H1 (cell line): ENCODE data around the gene COL21A1. TPM values are rescaled to one million over a fixed set of nuclear protein-coding genes. Genes with fewer than 3 reads are reported as not detected.

Experiments used
- CTCF ChIA-PET: fragments of 300-600 bp; sonication (Branson Sonifier 250); formaldehyde crosslinking; loops from one replicate; lab custom pipeline; 2021; ENCODE audit not compliant: partially characterized antibody; lab: Charles Lee
- POLR2A ChIA-PET: fragments of 300-600 bp; sonication (Branson Sonifier 250); formaldehyde crosslinking; loops from one replicate; lab custom pipeline; 2021; ENCODE audit warnings: inconsistent platforms; ENCODE audit not compliant: partially characterized antibody; lab: Charles Lee
- DNase-seq, 2 experiments: peaks; one replicate each; pipeline versions ENCODE4 v3.0.0 to v3.0.0-alpha.2; 2010 to 2022; ENCODE audit warnings: low spot score in 2 of 2, low read depth in 1 of 2, mixed read lengths in 1 of 2
- FAIRE-seq: peaks from 2 replicates; lab custom pipeline; 2011; peaks lifted over from hg19 to GRCh38; lab: Jason Lieb, UNC
- H2AFZ ChIP-seq: 2 replicates; pipeline ENCODE4 v1.8.1; 2012; ENCODE audit warnings: low read length, inconsistent platforms
- H2AK5ac ChIP-seq: 2 replicates; pipeline ENCODE4 v1.6.1; 2013; ENCODE audit warnings: low read depth, low read length
- H2BK120ac ChIP-seq: replicated peaks from 2 replicates; pipeline ENCODE3; 2013; ENCODE audit warnings: low read depth, low read length, inconsistent platforms
- H2BK12ac ChIP-seq: 2 replicates; pipeline ENCODE4 v1.6.1; 2013; ENCODE audit warnings: low read depth, low read length
- H2BK15ac ChIP-seq: 2 replicates; pipeline ENCODE4 v1.6.1; 2013; ENCODE audit warnings: low read length
- H2BK20ac ChIP-seq: 2 replicates; pipeline ENCODE4 v1.6.1; 2013; ENCODE audit warnings: low read length
- H2BK5ac ChIP-seq: 2 replicates; pipeline ENCODE4 v1.6.1; 2013; ENCODE audit warnings: low read depth, low read length
- H3K14ac ChIP-seq: 2 replicates; pipeline ENCODE4 v1.6.1; 2013; ENCODE audit warnings: inconsistent platforms; ENCODE audit not compliant: insufficient read length
- H3K18ac ChIP-seq: 2 replicates; pipeline ENCODE4 v1.6.1; 2013; ENCODE audit warnings: low read length; ENCODE audit errors: extremely low read depth
- H3K23ac ChIP-seq: 2 replicates; pipeline ENCODE4 v1.6.1; 2013; ENCODE audit warnings: inconsistent platforms; ENCODE audit not compliant: insufficient read length
- H3K23me2 ChIP-seq: 2 replicates; pipeline ENCODE4 v1.6.1; 2013; ENCODE audit warnings: low read depth, low read length
- H3K27ac ChIP-seq: 2 replicates; pipeline ENCODE4 v1.6.1; 2011; ENCODE audit warnings: low read depth, low read length, inconsistent platforms
- H3K27me3 ChIP-seq, 4 experiments: replicated peaks in 1 of 4; 1 replicate in 1 of 4; 2 replicates in 3 of 4; pipeline versions ENCODE4 v1.6.1 to v1.8.1; 2011 to 2013; ENCODE audit warnings: low read length in 3 of 4, mild to moderate bottlenecking in 3 of 4, inconsistent platforms in 2 of 4, mixed read lengths in 2 of 4, moderate library complexity in 1 of 4; ENCODE audit not compliant: control insufficient read depth in 3 of 4, insufficient read depth in 3 of 4; ENCODE audit errors: extremely low read depth in 1 of 4
- H3K36me3 ChIP-seq, 4 experiments: 2 replicates each; pipeline versions ENCODE4 v1.6.1 to v1.8.1; 2011 to 2013; ENCODE audit warnings: mild to moderate bottlenecking in 4 of 4, low read length in 3 of 4, moderate library complexity in 2 of 4, control low read depth in 1 of 4, inconsistent platforms in 1 of 4; ENCODE audit not compliant: insufficient read depth in 4 of 4, control insufficient read depth in 2 of 4
- H3K4ac ChIP-seq: replicated peaks from 2 replicates; pipeline ENCODE3; 2013; ENCODE audit warnings: low read length, low read depth, mixed read lengths, inconsistent platforms; ENCODE audit not compliant: insufficient read length
- H3K4me1 ChIP-seq, 4 experiments: replicated peaks in 1 of 4; 1 replicate in 1 of 4; 2 replicates in 3 of 4; pipeline versions ENCODE4 v1.6.1 to v1.8.1; 2011 to 2013; ENCODE audit warnings: low read length in 3 of 4, inconsistent platforms in 2 of 4, mixed read lengths in 1 of 4; ENCODE audit not compliant: insufficient read depth in 4 of 4, control insufficient read depth in 3 of 4
- H3K4me2 ChIP-seq, 2 experiments: 2 replicates each; pipeline versions ENCODE4 v1.6.1 to v1.8.1; 2011 to 2013; ENCODE audit warnings: low read depth in 2 of 2, low read length in 2 of 2, control low read depth in 1 of 2, inconsistent platforms in 1 of 2, mild to moderate bottlenecking in 1 of 2; ENCODE audit not compliant: insufficient read depth in 1 of 2
- H3K4me3 ChIP-seq, 4 experiments: fragments of 200-600, 300-600 bp in 1 of 4; sonication (generic), shearing (Covaris generic), sonication (Bioruptor Twin) in 1 of 4; 2 replicates each; pipeline versions ENCODE4 v1.5.1 to v1.8.1; 2011 to 2016; ENCODE audit warnings: low read length in 4 of 4, low read depth in 3 of 4, control low read depth in 2 of 4, inconsistent platforms in 2 of 4, mild to moderate bottlenecking in 2 of 4, mixed read lengths in 1 of 4, moderate library complexity in 1 of 4; ENCODE audit not compliant: insufficient read depth in 2 of 4; ENCODE audit errors: extremely low read depth in 1 of 4
- H3K56ac ChIP-seq: replicated peaks from 2 replicates; pipeline ENCODE3; 2013; ENCODE audit warnings: low read depth, mild to moderate bottlenecking, mixed read lengths, low read length, inconsistent platforms; ENCODE audit not compliant: insufficient read length
- H3K79me1 ChIP-seq: 2 replicates; pipeline ENCODE4 v1.6.1; 2013; ENCODE audit warnings: low read depth, low read length, control low read depth
- H3K79me2 ChIP-seq, 2 experiments: 2 replicates each; pipeline versions ENCODE4 v1.6.1 to v1.8.1; 2012 to 2013; ENCODE audit warnings: low read length in 2 of 2, mild to moderate bottlenecking in 2 of 2, inconsistent platforms in 1 of 2; ENCODE audit not compliant: insufficient read depth in 2 of 2, control insufficient read depth in 1 of 2
- H3K9ac ChIP-seq, 4 experiments: replicated peaks in 1 of 4; 1 replicate in 1 of 4; 2 replicates in 3 of 4; pipeline versions ENCODE4 v1.6.1 to v1.8.1; 2011 to 2013; ENCODE audit warnings: low read depth in 3 of 4, low read length in 3 of 4, control low read depth in 2 of 4, mild to moderate bottlenecking in 2 of 4, moderate library complexity in 2 of 4, inconsistent platforms in 1 of 4; ENCODE audit errors: extremely low read depth in 1 of 4
- H3K9me3 ChIP-seq, 2 experiments: 2 replicates each; pipeline versions ENCODE4 v1.6.1 to v1.8.1; 2012 to 2013; ENCODE audit warnings: mild to moderate bottlenecking in 2 of 2, moderate library complexity in 2 of 2, control low read depth in 1 of 2, inconsistent platforms in 1 of 2, low read depth in 1 of 2, low read length in 1 of 2, mixed read lengths in 1 of 2; ENCODE audit not compliant: insufficient read depth in 2 of 2
- H4K20me1 ChIP-seq, 2 experiments: replicated peaks in 1 of 2; 2 replicates each; pipeline versions ENCODE3 to v1.8.1; 2011 to 2013; ENCODE audit warnings: inconsistent platforms in 2 of 2, low read length in 2 of 2, mild to moderate bottlenecking in 1 of 2; ENCODE audit not compliant: insufficient read depth in 2 of 2, control insufficient read depth in 1 of 2
- H4K5ac ChIP-seq: 2 replicates; pipeline ENCODE4 v1.6.1; 2013; ENCODE audit warnings: low read length, low read depth, mixed read lengths, inconsistent platforms; ENCODE audit not compliant: insufficient read length
- H4K8ac ChIP-seq: 2 replicates; pipeline ENCODE4 v1.8.0; 2013; ENCODE audit warnings: mild to moderate bottlenecking, moderate library complexity, low read length, inconsistent platforms; ENCODE audit not compliant: insufficient read depth; ENCODE audit errors: extremely low read depth
- H4K91ac ChIP-seq: replicated peaks from 2 replicates; pipeline ENCODE3; 2013; ENCODE audit warnings: low read length, mixed read lengths, inconsistent platforms; ENCODE audit not compliant: insufficient read length
- CBX5 ChIP-seq: fragments of 300-800, 300-1000 bp; sonication (generic); IDR thresholded peaks from 2 replicates; pipeline ENCODE4 v1.7.1; 2016; ENCODE audit warnings: antibody characterized with exemption, low read length, low read depth
- JUN ChIP-seq: IDR thresholded peaks from 2 replicates; pipeline ENCODE4 v1.6.1; 2011; ENCODE audit warnings: low read depth, mild to moderate bottlenecking, improper control_type of control experiment, low read length
- KDM1A ChIP-seq: fragments of 200-600, 300-600 bp; sonication (generic); IDR thresholded peaks from 2 replicates; pipeline ENCODE4 v1.7.1; 2016; ENCODE audit warnings: mild to moderate bottlenecking, low read length, borderline replicate concordance
- KDM4A ChIP-seq: IDR thresholded peaks from one replicate; pipeline ENCODE4 v1.7.1; 2012; ENCODE audit warnings: low read depth, mild to moderate bottlenecking, moderate library complexity, low read length, inconsistent platforms; ENCODE audit not compliant: severe bottlenecking
- NRF1 ChIP-seq: IDR thresholded peaks from 2 replicates; pipeline ENCODE4 v1.6.1; 2011; ENCODE audit warnings: mild to moderate bottlenecking, low read depth, low read length, improper control_type of control experiment
- POLR2AphosphoS5 ChIP-seq: IDR thresholded peaks from 2 replicates; pipeline ENCODE4 v1.6.1; 2011; ENCODE audit warnings: low read depth, low read length
- RFX5 ChIP-seq: IDR thresholded peaks from 2 replicates; pipeline ENCODE4 v1.6.1; 2011; ENCODE audit warnings: low read depth, low read length, improper control_type of control experiment, borderline replicate concordance
- RXRA ChIP-seq: IDR thresholded peaks from 2 replicates; pipeline ENCODE4 v1.6.1; 2011; ENCODE audit warnings: low read depth, mild to moderate bottlenecking, low read length, moderate library complexity; ENCODE audit not compliant: insufficient read depth
- SIN3A ChIP-seq, 2 experiments: IDR thresholded peaks in 1 of 2; conservative IDR thresholded peaks in 1 of 2; 2 replicates each; pipeline ENCODE4 v1.6.1; 2011 to 2012; ENCODE audit warnings: low read length in 2 of 2, improper control_type of control experiment in 1 of 2, low read depth in 1 of 2, mild to moderate bottlenecking in 1 of 2
- SIRT6 ChIP-seq: IDR thresholded peaks from one replicate; pipeline ENCODE4 v1.7.1; 2012; ENCODE audit warnings: low read length, inconsistent platforms
- SIX5 ChIP-seq: IDR thresholded peaks from 2 replicates; pipeline ENCODE4 v1.6.1; 2011; ENCODE audit warnings: mild to moderate bottlenecking, low read depth, low read length
- SRF ChIP-seq: IDR thresholded peaks from 2 replicates; pipeline ENCODE4 v1.6.1; 2011; ENCODE audit warnings: mild to moderate bottlenecking, low read depth, low read length, moderate library complexity
- SUZ12 ChIP-seq: fragments of 200-600 bp; sonication (generic); IDR thresholded peaks from 2 replicates; pipeline ENCODE4 v1.6.1; 2012; ENCODE audit warnings: mild to moderate bottlenecking, inconsistent platforms, low read length, moderate library complexity, mixed read lengths
- TAF7 ChIP-seq: optimal IDR thresholded peaks from 2 replicates; pipeline ENCODE3; 2011; ENCODE audit warnings: low read depth, mild to moderate bottlenecking, inconsistent platforms, low read length, moderate library complexity, borderline replicate concordance
- TCF12 ChIP-seq: IDR thresholded peaks from 2 replicates; pipeline ENCODE4 v1.6.1; 2011; ENCODE audit warnings: low read depth, mild to moderate bottlenecking, low read length
- ZNF274 ChIP-seq: IDR thresholded peaks from 2 replicates; pipeline ENCODE4 v1.7.0; 2012; ENCODE audit warnings: low read length, borderline replicate concordance; ENCODE audit errors: extremely low read depth
- whole genome bisulfite sequencing, 2 experiments: shearing (Covaris generic) in 1 of 2; methylation state at CpG; one replicate each; pipeline versions ENCODE4 v1.1.6 to v1.1.7; 2013 to 2015; ENCODE audit warnings: low lambda C conversion rate in 2 of 2, mixed read lengths in 2 of 2, inconsistent platforms in 1 of 2, low coverage in 1 of 2, missing lambda C conversion rate in 1 of 2; ENCODE audit not compliant: insufficient replicate concordance in 2 of 2, insufficient coverage in 1 of 2, insufficient read length in 1 of 2; ENCODE audit errors: extremely low coverage in 1 of 2, missing lambda C conversion rate in 1 of 2; 5-methylcytosine and 5-hydroxymethylcytosine counted together
- polyA plus RNA-seq, 7 experiments: library from polyadenylated mRNA; depleted of rRNA in 3 of 7; stranded (reverse) in 5 of 7; unstranded in 2 of 7; fragments of >200 nt in 5 of 7; fragments of 200-250 nt in 2 of 7; gene quantifications; 1 replicate in 5 of 7; 2 replicates in 1 of 7; 4 replicates in 1 of 7; pipeline versions ENCODE4 v1.2.1 to v1.2.3, GENCODE V29; 2011 to 2013; ENCODE audit warnings: missing spikeins in 2 of 7, mixed read lengths in 2 of 7
- total RNA-seq: library from RNA; stranded (reverse); fragmentation: NEBNext Ultra II Directional; extraction: Animal tissue kit (Norgen Biotek cat#: 25700); gene quantifications from 2 replicates; pipeline ENCODE4 v1.2.1, GENCODE V29; 2021

The COL21A1 gene
- total and polyA plus RNA-seq, 2 of the 8 experiments (the other 6 are each of a cell fraction or from before 2014, with no cell fraction given), result 1.6 to 3.4 TPM

DNA sequence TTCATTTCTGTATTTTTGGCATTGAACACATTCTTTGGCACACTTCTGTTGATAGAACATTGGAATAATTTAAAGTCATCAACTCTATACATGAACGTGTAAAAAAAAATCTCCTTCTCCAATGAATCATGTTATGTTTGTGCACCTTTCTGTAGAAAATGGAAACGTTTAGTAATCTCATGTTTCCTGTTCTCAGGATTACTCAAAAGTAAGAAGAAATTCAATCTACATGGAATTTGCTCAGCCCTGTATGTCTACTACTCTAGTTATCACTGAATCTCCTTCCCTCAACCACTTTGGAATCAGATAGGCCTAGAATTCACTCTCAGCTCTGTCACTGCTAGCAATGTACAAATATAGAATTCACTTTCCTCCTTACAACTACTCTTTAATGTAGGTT, 103.6 kb downstream of the COL21A1 start:
- Histone ChIP-seq H2BK15ac (no peak overlapping the region), H4K8ac (no peak overlapping the region), H2BK5ac (no peak overlapping the region), H3K14ac (no peak overlapping the region), H3K56ac (no peak overlapping the region), H3K9ac (no peak overlapping the region), H3K23me2 (no peaks in the 10 kb centered on the region), H2AK5ac (no peak overlapping the region), H3K9me3 (peaks cover 0 to 4% of the 10 kb centered on the region in 2 experiments; a peak in 2 of 4 replicates), H3K18ac (no peak overlapping the region), H3K4me2 (no peak overlapping the region), H4K20me1 (no peaks in the 10 kb centered on the region), H3K27ac (no peak overlapping the region), H3K79me2 (no peaks in the 10 kb centered on the region), H3K23ac (no peak overlapping the region), H2AFZ (no peak overlapping the region), H4K91ac (no peak overlapping the region), H3K79me1 (no peaks in the 10 kb centered on the region), H2BK20ac (no peak overlapping the region), H3K4ac (no peak overlapping the region), H3K4me1 (no peaks in the 10 kb centered on the region), H4K5ac (no peak overlapping the region), H3K27me3 (no peaks in the 10 kb centered on the region), H3K4me3 (no peak overlapping the region), H3K36me3 (no peaks in the 10 kb centered on the region; a peak in 1 of 8 replicates), H2BK12ac (no peak overlapping the region), H2BK120ac (no peak overlapping the region)
- ChIA-PET CTCF (no interaction called here), POLR2A (no interaction called here)
- no peak for FAIRE-seq
- no peak for DNase-seq
- 89% methylated on average over 2 of the region's 2 CpGs; no CpG with 5 or more reads in 1 of the 2 experiments for WGBS, 2 experiments
- TF ChIP-seq SIX5, result no peak
- no peak for TF ChIP-seq CBX5
- no peak for TF ChIP-seq SUZ12
- no peak for TF ChIP-seq KDM4A
- TF ChIP-seq TAF7, result no peak
- no peak for TF ChIP-seq SRF
- no peak for TF ChIP-seq JUN
- no peak for TF ChIP-seq RFX5
- TF ChIP-seq ZNF274, result no peak
- no peak for TF ChIP-seq POLR2AphosphoS5
- no peak for TF ChIP-seq KDM1A
- no peak for TF ChIP-seq NRF1
- TF ChIP-seq RXRA, result no peak
- TF ChIP-seq TCF12, result no peak
- TF ChIP-seq SIN3A (conservative IDR thresholded peaks at IDR 0.05 in 1 of 2, IDR thresholded peaks at IDR 0.05 in 1 of 2; ENCODE audit: low read depth in 1 of 2, low read length in 2 of 2), result no peak
- no peak for TF ChIP-seq SIRT6
